ENCODE data around the gene SAFB.

DNA sequence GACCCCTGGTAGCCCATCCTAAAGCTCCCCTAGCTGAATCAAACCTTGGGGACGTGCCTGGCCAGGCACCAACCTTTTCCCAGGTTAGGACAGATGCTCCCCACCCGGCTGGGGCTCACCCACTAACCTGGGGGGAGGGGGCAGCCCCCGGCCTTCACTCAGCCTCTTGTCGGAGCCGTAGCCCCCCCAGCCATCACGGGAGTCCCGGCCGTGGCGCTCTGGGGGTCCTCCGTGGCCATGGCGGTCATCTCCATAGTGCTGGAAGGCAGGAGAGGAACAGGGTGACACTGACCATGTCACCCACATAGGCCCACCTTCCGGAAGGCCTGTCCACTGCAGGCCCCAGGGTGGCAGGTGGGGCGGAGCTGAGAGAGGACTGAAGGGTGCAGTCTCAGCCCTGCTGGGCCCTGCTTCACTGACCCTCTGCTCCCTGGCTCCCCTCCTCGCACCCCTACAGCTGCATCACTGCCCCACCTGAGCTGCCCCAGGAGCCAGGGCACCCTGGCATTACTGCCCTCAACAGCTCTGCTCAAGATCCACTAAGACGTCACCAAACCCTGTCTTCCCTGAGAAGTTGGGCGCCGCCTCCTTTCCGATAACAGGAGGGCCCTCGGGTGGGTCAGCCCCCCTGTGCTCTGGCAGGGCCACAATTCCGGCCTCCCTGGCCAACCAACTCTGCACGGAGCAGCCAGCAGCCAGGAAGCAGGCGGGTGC is 32.6 kb upstream of the SAFB start:
- TF ChIP-seq, protein P1, sequence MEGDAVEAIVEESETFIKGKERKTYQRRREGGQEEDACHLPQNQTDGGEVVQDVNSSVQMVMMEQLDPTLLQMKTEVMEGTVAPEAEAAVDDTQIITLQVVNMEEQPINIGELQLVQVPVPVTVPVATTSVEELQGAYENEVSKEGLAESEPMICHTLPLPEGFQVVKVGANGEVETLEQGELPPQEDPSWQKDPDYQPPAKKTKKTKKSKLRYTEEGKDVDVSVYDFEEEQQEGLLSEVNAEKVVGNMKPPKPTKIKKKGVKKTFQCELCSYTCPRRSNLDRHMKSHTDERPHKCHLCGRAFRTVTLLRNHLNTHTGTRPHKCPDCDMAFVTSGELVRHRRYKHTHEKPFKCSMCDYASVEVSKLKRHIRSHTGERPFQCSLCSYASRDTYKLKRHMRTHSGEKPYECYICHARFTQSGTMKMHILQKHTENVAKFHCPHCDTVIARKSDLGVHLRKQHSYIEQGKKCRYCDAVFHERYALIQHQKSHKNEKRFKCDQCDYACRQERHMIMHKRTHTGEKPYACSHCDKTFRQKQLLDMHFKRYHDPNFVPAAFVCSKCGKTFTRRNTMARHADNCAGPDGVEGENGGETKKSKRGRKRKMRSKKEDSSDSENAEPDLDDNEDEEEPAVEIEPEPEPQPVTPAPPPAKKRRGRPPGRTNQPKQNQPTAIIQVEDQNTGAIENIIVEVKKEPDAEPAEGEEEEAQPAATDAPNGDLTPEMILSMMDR (IDR thresholded peaks at IDR 0.05): no peak
- TF ChIP-seq POLR2A (IDR thresholded peaks at IDR 0.05): no peak

All from transverse colon (tissue), 3 donors.